CD4-positive, alpha-beta memory T cell (primary cell): ENCODE results near the gene SCN1B. TPM values are rescaled to one million over a fixed set of nuclear protein-coding genes. Genes with fewer than 3 reads are reported as not detected.

ENCODE experiments used
- CTCF ChIA-PET: fragments of 350-600 bp; sonication (Branson Sonifier 250); formaldehyde crosslinking; loops from one replicate; lab custom pipeline; 2021; ENCODE audit warnings: inconsistent platforms; ENCODE audit not compliant: partially characterized antibody; lab: Charles Lee
- POLR2A ChIA-PET: fragments of 350-600 bp; sonication (Branson Sonifier 250); formaldehyde crosslinking; loops from one replicate; lab custom pipeline; 2021; ENCODE audit not compliant: partially characterized antibody; lab: Charles Lee
- DNase-seq, 5 donors: peaks; one replicate each; pipeline versions ENCODE4 v3.0.0 to v3.0.0-alpha.2; 2020 to 2022; ENCODE audit warnings: mixed read lengths in 1 of 5
- H3K27ac ChIP-seq: one replicate; pipeline ENCODE4 v1.7.0; 2013; ENCODE audit warnings: low read depth, low read length
- H3K27me3 ChIP-seq: 2 replicates; pipeline ENCODE4 v1.7.0; 2013; ENCODE audit warnings: mild to moderate bottlenecking, low read length, moderate library complexity; ENCODE audit not compliant: insufficient read depth
- H3K36me3 ChIP-seq: 2 replicates; pipeline ENCODE4 v1.7.0; 2013; ENCODE audit warnings: mild to moderate bottlenecking, low read length, moderate library complexity; ENCODE audit not compliant: insufficient read depth
- H3K4me1 ChIP-seq: 2 replicates; pipeline ENCODE4 v1.7.0; 2013; ENCODE audit warnings: mild to moderate bottlenecking, low read length, moderate library complexity; ENCODE audit not compliant: insufficient read depth
- H3K4me3 ChIP-seq, 2 donors: one replicate each; pipeline ENCODE4 v1.7.0; 2013; ENCODE audit warnings: low read length in 2 of 2, mild to moderate bottlenecking in 1 of 2
- H3K9me3 ChIP-seq, 2 donors: one replicate each; pipeline ENCODE4 v1.7.0; 2013; ENCODE audit warnings: low read length in 2 of 2, control low read depth in 1 of 2; ENCODE audit not compliant: control insufficient read depth in 1 of 2
- H3K27ac Mint-ChIP-seq, 7 donors: one replicate each; pipeline ENCODE4 v1.8.0; 2020 to 2021; ENCODE audit warnings: mixed read lengths in 7 of 7, mild to moderate bottlenecking in 6 of 7, inconsistent platforms in 3 of 7, moderate library complexity in 3 of 7
- H3K27me3 Mint-ChIP-seq, 2 donors: one replicate each; pipeline ENCODE4 v1.8.0; 2020 to 2021; ENCODE audit warnings: mixed read lengths in 2 of 2
- H3K36me3 Mint-ChIP-seq, 2 donors: one replicate each; pipeline ENCODE4 v1.8.0; 2020 to 2021; ENCODE audit warnings: mixed read lengths in 2 of 2, inconsistent platforms in 1 of 2, mild to moderate bottlenecking in 1 of 2
- H3K4me1 Mint-ChIP-seq, 4 donors: one replicate each; pipeline ENCODE4 v1.8.0; 2020 to 2021; ENCODE audit warnings: mixed read lengths in 4 of 4, mild to moderate bottlenecking in 1 of 4
- H3K4me3 Mint-ChIP-seq, 8 donors: one replicate each; pipeline ENCODE4 v1.8.0; 2020 to 2021; ENCODE audit warnings: mixed read lengths in 8 of 8, mild to moderate bottlenecking in 7 of 8, moderate library complexity in 6 of 8, inconsistent platforms in 3 of 8
- H3K9me3 Mint-ChIP-seq, 8 donors: one replicate each; pipeline ENCODE4 v1.8.0; 2020 to 2021; ENCODE audit warnings: mixed read lengths in 8 of 8, mild to moderate bottlenecking in 5 of 8, inconsistent platforms in 3 of 8, moderate library complexity in 1 of 8
- intact Hi-C: fragments of 100-400 bp; cut with micrococcal nuclease; formaldehyde crosslinking; loops from one replicate; pipeline ENCODE4 v1.15.1; 2023
- polyA plus RNA-seq, 2 donors: library from polyadenylated mRNA; unstranded; fragments of 300-500 nt; fragmentation: Illumina TruSeq; gene quantifications; one replicate each; pipeline ENCODE4 v1.2.3, GENCODE V29; 2021
- total RNA-seq, 2 experiments: library from RNA; stranded (reverse); gene quantifications; one replicate each; pipeline ENCODE4 v1.2.3, GENCODE V29; 2021

SCN1B gene
- total and polyA plus RNA-seq, 4 experiments from 2014 or later: 0.64 to 1.5 (median 1.4) TPM; not detected in 1

DNA sequence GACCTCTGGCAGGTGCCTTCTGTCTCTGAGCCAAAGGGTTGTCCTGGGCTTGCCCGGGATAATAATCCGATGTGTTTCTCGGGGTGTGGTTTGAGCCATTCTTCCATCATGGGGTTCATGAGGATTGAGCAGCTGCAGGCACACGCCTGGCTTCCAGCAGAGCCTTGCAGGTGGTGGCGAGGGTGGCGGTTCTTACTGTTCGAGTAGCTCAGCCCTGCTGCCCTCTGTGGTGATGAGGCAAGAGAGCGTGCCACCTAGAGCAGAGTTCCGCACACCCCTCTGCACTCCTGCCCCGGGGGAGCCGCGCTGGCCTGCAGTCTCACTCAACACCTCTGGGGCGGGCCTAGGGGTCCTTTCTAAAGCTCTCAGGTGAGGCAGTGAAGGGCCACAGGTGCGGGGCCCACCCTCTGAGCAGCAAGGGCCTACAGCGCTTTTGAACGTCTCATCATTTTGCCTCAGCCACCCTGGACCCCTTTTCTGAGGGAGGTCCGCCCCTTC is 3.8 kb downstream of the SCN1B start:
- intact Hi-C loops: no loop called here
- Histone ChIP-seq H3K27ac (no peak overlapping the region), H3K27me3 (no peaks in the 10 kb centered on the region), H3K36me3 (no peaks in the 10 kb centered on the region), H3K9me3 (no peaks in the 10 kb centered on the region), H3K4me3 (no peak overlapping the region), H3K4me1 (peaks cover 13% of the 10 kb centered on the region)
- H3K27me3 Mint-ChIP-seq: peaks cover 7% of the 10 kb centered on the region in 2 donors
- H3K36me3 Mint-ChIP-seq: no peaks in the 10 kb centered on the region
- no peak overlapping the region for H3K4me3 Mint-ChIP-seq
- ChIA-PET CTCF (interaction anchor here (1.5 kb wide), 1 partner anchor 10 kb away, joined by 3 read pairs; no protein-coding TSS in a partner anchor), POLR2A (no interaction called here)
- H3K9me3 Mint-ChIP-seq: no peaks in the 10 kb centered on the region
- peaks cover 6 to 17% (median 8%) of the 10 kb centered on the region in 4 donors for H3K4me1 Mint-ChIP-seq
- no peak overlapping the region for H3K27ac Mint-ChIP-seq
- no peak for DNase-seq

DNA sequence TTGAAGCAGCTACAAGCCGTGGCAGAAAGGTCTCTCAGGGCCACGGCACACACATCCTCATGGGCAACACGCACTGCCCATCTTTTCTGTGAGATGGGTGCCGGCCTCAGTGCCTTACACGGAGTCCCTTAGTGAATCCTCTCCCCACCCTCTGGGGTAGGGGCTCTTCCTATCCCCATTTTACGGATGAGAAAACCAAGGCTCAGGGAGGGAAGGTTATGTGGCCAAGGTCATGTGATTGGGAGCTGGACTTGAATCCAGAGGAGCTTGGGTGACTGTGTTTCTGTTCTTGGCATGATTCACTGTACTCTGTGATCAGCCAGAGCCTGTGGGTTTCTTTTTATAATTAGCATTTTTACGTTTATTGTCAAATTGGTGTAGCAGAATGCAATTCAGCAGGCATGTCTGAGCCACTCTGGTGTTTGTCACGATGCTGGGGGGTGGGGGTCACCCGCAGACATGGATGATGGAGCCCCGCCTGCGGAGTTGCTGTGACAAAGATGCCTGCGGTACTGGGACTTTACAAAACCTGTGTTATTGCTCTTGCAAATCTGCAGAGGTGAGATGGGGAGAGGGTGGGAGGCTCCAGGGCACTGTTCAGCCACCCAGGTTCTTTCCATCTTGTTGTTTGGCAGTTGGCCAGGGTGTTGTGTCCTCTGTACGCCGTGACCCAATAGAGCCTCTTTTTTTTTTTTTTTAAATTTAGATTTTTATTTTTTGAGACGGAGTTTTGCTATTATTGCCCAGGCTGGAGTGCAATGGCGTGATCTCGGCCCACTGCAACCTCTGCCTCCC is 4.5 kb downstream of the SCN1B start:
- Mint-ChIP-seq H3K4me3 (no peak overlapping the region), H3K4me1 (peaks cover 5 to 19% (median 8%) of the 10 kb centered on the region in 4 donors), H3K27ac (peak overlapping the region in 1 of 7 donors; percentile 60), H3K36me3 (no peaks in the 10 kb centered on the region), H3K27me3 (peaks cover 7% of the 10 kb centered on the region in 2 donors), H3K9me3 (no peaks in the 10 kb centered on the region)
- intact Hi-C loops: no loop called here
- Histone ChIP-seq H3K9me3 (no peaks in the 10 kb centered on the region), H3K27ac (no peak overlapping the region), H3K4me1 (peaks cover 10% of the 10 kb centered on the region), H3K4me3 (no peak overlapping the region), H3K27me3 (no peaks in the 10 kb centered on the region), H3K36me3 (no peaks in the 10 kb centered on the region)
- ChIA-PET CTCF (interaction anchor here (1.5 kb wide), 1 partner anchor 9 kb away, joined by 3 read pairs; no protein-coding TSS in a partner anchor), POLR2A (no interaction called here)
- no peak for DNase-seq

DNA sequence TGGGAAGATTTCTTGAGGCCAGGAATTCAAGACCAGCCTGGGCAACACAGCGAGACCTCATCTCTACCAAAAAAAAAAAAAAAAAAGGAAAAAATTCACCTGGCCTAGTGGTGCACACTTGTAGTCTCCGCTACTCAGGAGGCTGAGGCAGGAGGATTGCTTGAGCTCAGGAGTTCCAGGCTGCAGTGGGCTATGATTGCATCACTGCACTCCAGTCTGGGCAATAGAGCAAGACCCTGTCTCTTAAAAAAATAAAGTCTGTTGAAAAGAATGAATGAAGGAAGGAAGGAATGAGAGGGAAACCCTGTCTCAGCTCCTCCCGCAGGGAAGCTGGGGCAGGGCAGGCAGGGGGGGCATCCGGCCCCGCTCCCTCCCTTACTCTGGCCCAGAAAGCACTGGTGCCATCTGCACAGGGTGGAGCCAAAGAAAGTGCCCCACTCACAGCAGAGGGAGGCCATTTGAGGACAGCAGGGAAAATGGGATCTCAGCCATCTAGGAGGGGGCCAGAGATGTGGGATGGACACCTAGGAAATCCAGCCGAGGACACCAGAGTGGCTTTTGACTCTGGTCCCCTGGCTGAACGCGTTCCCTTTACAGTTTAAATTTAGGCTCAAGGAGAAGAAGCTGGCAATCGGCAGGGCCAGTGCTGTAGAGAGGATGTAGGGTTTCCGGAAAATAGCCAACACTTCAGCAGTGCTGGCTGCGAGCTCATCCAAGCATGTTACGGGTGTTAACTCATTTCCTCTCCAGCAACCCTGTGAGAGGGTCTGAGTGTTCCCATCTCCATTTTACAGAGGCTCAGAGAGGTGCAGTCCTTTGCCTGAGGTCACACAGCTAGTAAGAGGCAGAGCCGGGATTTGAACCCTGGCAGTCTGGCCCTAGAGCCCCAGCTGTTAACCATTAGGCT is 7.7 kb downstream of the SCN1B start:
- CTCF ChIA-PET: interaction anchor here (1.0 kb wide), 1 partner anchor 9 kb away, joined by 3 read pairs; no protein-coding TSS in a partner anchor
- Mint-ChIP-seq H3K27ac (peak overlapping the region in 1 of 7 donors; percentile 48), H3K4me1 (peaks cover 10 to 24% (median 15%) of the 10 kb centered on the region in 4 donors)

DNA sequence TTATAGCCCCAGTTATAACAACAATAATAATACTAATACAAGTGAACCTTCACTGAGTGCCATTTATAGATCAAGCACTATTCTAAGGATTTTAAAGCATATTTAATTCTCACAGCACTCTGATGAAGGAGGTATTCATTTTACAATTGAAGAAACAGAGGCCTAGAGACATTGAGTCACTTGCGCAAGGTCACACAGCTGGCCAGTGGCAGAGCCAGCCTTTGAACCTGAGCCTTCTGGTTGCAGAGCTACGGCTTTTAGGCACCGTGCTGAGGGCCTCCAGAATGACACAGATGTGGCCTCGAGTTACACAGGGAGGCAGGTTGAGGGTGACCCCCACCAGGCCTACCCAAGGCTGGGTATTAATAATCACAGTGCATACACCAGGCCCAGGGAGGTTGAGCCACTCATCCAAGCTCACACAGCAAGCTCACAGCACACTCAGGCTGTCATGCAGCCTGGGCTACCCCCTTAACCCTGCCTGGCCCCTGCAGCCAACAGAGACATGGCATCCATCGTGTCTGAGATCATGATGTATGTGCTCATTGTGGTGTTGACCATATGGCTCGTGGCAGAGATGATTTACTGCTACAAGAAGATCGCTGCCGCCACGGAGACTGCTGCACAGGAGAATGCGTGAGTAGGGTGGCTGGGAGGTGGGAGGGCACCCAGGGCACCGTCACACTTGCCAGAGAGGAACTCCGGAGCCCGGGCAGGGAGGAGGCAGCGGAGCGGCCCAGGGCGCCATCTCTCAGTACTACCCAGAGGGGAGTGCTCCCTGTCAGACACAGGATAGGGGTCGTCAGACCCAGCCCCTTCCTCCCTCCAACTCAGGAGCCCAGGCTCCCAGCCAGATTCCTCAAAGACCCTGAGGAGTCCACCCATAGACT is 8.6 kb downstream of the SCN1B start:
- peaks cover 10 to 24% (median 15%) of the 10 kb centered on the region in 4 donors for H3K4me1 Mint-ChIP-seq
- Histone ChIP-seq H3K27me3 (no peaks in the 10 kb centered on the region), H3K4me3 (no peak overlapping the region), H3K9me3 (no peaks in the 10 kb centered on the region), H3K4me1 (peaks cover 22% of the 10 kb centered on the region), H3K36me3 (no peaks in the 10 kb centered on the region), H3K27ac (no peak overlapping the region)
- H3K36me3 Mint-ChIP-seq: no peaks in the 10 kb centered on the region
- no peaks in the 10 kb centered on the region for H3K9me3 Mint-ChIP-seq
- H3K27me3 Mint-ChIP-seq: peaks cover 5% of the 10 kb centered on the region in 2 donors
- CTCF ChIA-PET: interaction anchor here (1.0 kb wide), 1 partner anchor 10 kb away, joined by 3 read pairs; no protein-coding TSS in a partner anchor
- DNase-seq: no peak
- H3K27ac Mint-ChIP-seq: peak overlapping the region in 4 of 7 donors; percentile 12 to 62 (median 36)
- H3K4me3 Mint-ChIP-seq: peak overlapping the region in 3 of 8 donors; percentile 54 to 75 (median 67)
- intact Hi-C loops: no loop called here
- POLR2A ChIA-PET: interaction anchor here (0.5 to 2.0 kb wide), 3 partner anchors 11 to 42 kb away, joined by 3 to 6 read pairs (median 3); no protein-coding TSS in a partner anchor

More for the DNA sequence above, 7.7 kb downstream of the SCN1B start:
- POLR2A ChIA-PET: interaction anchor here (0.9 to 2.0 kb wide), 2 partner anchors 10 to 28 kb away, joined by 3 to 6 read pairs; no protein-coding TSS in a partner anchor
- Histone ChIP-seq H3K27ac (no peak overlapping the region), H3K27me3 (no peaks in the 10 kb centered on the region), H3K4me1 (peaks cover 22% of the 10 kb centered on the region), H3K4me3 (no peak overlapping the region), H3K36me3 (no peaks in the 10 kb centered on the region), H3K9me3 (no peaks in the 10 kb centered on the region)
- Mint-ChIP-seq H3K4me3 (no peak overlapping the region), H3K9me3 (no peaks in the 10 kb centered on the region), H3K27me3 (peaks cover 5% of the 10 kb centered on the region in 2 donors), H3K36me3 (no peaks in the 10 kb centered on the region)
- no peak for DNase-seq
- intact Hi-C loops: no loop called here

DNA sequence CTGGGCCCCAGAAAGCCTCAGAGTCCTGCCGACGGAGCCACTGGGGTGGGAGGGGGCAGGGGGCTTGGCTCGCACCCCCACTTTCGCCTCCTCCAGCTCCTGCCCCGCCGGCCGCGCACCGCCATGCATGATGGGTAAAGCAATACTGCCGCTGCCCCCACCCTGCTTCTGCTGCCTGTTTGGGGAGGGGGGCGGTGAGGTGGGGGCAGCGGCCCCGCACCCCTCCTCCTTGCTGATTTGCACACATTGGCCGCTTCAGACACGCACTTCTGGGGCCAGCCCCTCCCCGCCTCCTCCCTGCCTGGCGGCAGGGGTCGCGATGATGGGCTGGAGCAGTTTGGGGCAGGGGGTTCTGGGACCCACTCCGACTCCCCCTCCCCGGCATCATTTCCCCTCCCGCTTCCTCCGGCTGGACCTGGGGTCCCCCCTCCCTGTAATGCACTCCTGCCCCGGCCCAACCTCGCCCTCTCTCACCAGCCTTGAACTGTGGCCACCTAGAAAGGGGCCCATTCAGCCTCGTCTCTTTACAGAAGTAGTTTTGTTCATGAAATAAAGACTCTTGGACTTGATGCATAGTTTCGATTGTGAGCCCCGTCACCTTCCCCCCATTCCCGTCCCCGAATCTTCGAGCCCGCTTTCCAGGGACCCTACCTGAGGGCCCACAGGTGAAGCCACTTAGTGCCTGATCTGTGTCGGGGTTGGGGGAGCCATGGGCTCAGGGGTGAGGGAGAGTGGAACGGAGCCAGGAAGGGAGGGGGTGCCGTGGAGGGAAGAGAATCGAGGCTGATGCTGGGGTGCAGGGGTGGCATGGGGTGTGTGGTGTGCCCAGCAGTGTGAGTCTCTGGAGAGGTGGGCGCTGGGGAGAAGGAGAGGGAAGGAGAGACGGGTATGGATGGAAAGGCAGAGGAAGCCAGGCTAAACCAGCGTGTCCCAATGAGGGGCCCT is 9.9 kb downstream of the SCN1B start:
- Histone ChIP-seq H3K4me3 (peak overlapping the region; percentile 20 to 57), H3K27ac (no peak overlapping the region), H3K36me3 (no peaks in the 10 kb centered on the region), H3K9me3 (no peaks in the 10 kb centered on the region), H3K4me1 (peaks cover 32% of the 10 kb centered on the region), H3K27me3 (no peaks in the 10 kb centered on the region)
- ChIA-PET CTCF (no interaction called here), POLR2A (no interaction called here)
- Mint-ChIP-seq H3K4me1 (peaks cover 15 to 32% (median 23%) of the 10 kb centered on the region in 4 donors), H3K36me3 (no peaks in the 10 kb centered on the region), H3K4me3 (peak overlapping the region; percentile 76 to 90 (median 84)), H3K9me3 (no peaks in the 10 kb centered on the region), H3K27me3 (peaks cover 6 to 8% of the 10 kb centered on the region in 2 donors), H3K27ac (peak overlapping the region in 5 of 7 donors; percentile 47 to 85 (median 50))
- no peak for DNase-seq
- intact Hi-C loops: loop anchor here (5.0 kb wide), 1 partner anchor 38 kb away; the partner anchor contains the start of gene GRAMD1A
